Right lobe of liver (tissue), 4 donors: Measurements from ENCODE around the gene OSBP.

Experiments used
- CTCF ChIP-seq, 4 donors: fragments of 200-600 bp in 3 of 4; fragments of 450-650 bp in 1 of 4; IDR thresholded peaks; one replicate each; pipeline versions ENCODE4 v1.5.1 to v1.8.0; 2016 to 2022; ENCODE audit warnings: antibody characterized with exemption in 4 of 4, mild to moderate bottlenecking in 2 of 4
- POLR2A ChIP-seq: fragments of 450-650 bp; IDR thresholded peaks from one replicate; pipeline ENCODE4 v1.6.1; 2017; ENCODE audit warnings: antibody characterized with exemption, mild to moderate bottlenecking
- donor health status: DM: no; HTN: no; CAD: no.
- donor health status: DM: no; HTN: no; CAD: no.
- donor health status: DM: no; HTN: yes; CAD: no.

GRCh38 chr11:59551659-59552521 is 63.7 kb downstream of the OSBP start:
- TF ChIP-seq POLR2A (no peak), CTCF (IDR thresholded peaks at IDR 0.05) (no peak)
